NK-92 (cell line): ENCODE measurements around the gene PPIL6.

Experiments used
- DNase-seq: peaks from one replicate; lab custom pipeline; 2025; ENCODE audit not compliant: unreplicated experiment; lab: John Stamatoyannopoulos, UW

PPIL6 gene

GRCh38 chr6:109440331-109441068 is at the start of gene PPIL6, which contains the start of gene SMPD2:
Gene PPIL6, minus strand, starts transcription at chr6:109440628. Its CDS starts 38 bp downstream, at chr6:109440590.
Gene SMPD2, plus strand, starts transcription at chr6:109440724. Its CDS starts 398 bp downstream, at chr6:109441122.
- no peak for DNase-seq

GRCh38 chr6:109488001-109488400 is 47.6 kb upstream of the PPIL6 start:
- no peak for DNase-seq

- DNase-seq: no peak
Measured at GRCh38 chr6:109486068-109486467, 45.6 kb upstream of the PPIL6 start.

- no peak for DNase-seq
Measured at GRCh38 chr6:109485266-109485935, 45.0 kb upstream of the PPIL6 start.

- no peak for DNase-seq
Measured at GRCh38 chr6:109484122-109484521, 43.7 kb upstream of the PPIL6 start.

- no peak for DNase-seq
Measured at GRCh38 chr6:109483735-109484057, 43.3 kb upstream of the PPIL6 start.

GRCh38 chr6:109482905-109483734 is 42.7 kb upstream of the PPIL6 start, which contains the start of gene ZBTB24:
Gene ZBTB24, minus strand, starts transcription at chr6:109483219. Its CDS starts 1,193 bp downstream, at chr6:109482026.
- DNase-seq: peak; percentile 43

- no peak for DNase-seq
Measured at GRCh38 chr6:109480993-109481480, 40.6 kb upstream of the PPIL6 start.

- DNase-seq: no peak
Measured at GRCh38 chr6:109478841-109479624, 38.6 kb upstream of the PPIL6 start.

GRCh38 chr6:109478222-109478805 is 37.9 kb upstream of the PPIL6 start:
- DNase-seq: no peak

- no peak for DNase-seq
Measured at GRCh38 chr6:109477725-109478124, 37.3 kb upstream of the PPIL6 start.

GRCh38 chr6:109477184-109477583 is 36.8 kb upstream of the PPIL6 start:
- no peak for DNase-seq

GRCh38 chr6:109475625-109476024 is 35.2 kb upstream of the PPIL6 start:
- DNase-seq: no peak

GRCh38 chr6:109474995-109475394 is 34.6 kb upstream of the PPIL6 start:
- DNase-seq: no peak

GRCh38 chr6:109473120-109473519 is 32.7 kb upstream of the PPIL6 start:
- no peak for DNase-seq

- DNase-seq: no peak
Measured at GRCh38 chr6:109472132-109472995, 31.9 kb upstream of the PPIL6 start.

- no peak for DNase-seq
Measured at GRCh38 chr6:109471105-109471810, 30.8 kb upstream of the PPIL6 start.

- no peak for DNase-seq
Measured at GRCh38 chr6:109469591-109470189, 29.3 kb upstream of the PPIL6 start.
